ENCODE measurements around the gene PIEZO1.

Gene PIEZO1

GRCh38 chr16:88769617-88770460 lies 15.2 kb downstream of the PIEZO1 start:
- no peak for DNase-seq (ENCODE audit: low read depth in 2 of 2)

- no peak for DNase-seq (ENCODE audit: low read depth in 2 of 2)
Observed at GRCh38 chr16:88768071-88768783, 16.8 kb downstream of the PIEZO1 start.

- DNase-seq (ENCODE audit: low read depth in 2 of 2) = no peak
Observed at GRCh38 chr16:88767546-88768070, 17.4 kb downstream of the PIEZO1 start.

GRCh38 chr16:88766975-88767374 lies 18.0 kb downstream of the PIEZO1 start:
- no peak for DNase-seq (ENCODE audit: low read depth in 2 of 2)

DNA sequence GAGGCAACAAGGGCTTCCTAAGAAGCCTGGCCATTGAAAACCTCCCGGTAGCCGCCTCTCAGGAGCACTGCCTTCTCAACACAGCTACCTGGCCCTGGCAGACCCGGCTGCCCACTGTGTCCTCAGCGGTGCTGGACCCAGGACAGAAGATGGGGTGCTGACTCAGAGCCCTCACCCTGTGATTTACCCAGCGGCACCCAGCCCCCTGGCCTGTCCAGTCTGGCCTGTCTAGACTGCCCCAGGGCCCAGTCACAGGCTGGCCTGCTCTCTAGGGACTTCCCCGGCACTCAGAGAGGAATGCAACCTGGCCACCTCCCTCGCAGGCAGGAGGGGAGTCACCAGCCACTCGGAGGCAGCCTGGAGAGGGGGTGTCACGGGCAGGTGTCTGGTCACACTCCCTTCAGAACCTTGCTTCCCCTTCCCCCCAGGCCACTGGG lies 20.1 kb downstream of the PIEZO1 start:
- DNase-seq (ENCODE audit: low read depth in 2 of 2) = no peak

DNA sequence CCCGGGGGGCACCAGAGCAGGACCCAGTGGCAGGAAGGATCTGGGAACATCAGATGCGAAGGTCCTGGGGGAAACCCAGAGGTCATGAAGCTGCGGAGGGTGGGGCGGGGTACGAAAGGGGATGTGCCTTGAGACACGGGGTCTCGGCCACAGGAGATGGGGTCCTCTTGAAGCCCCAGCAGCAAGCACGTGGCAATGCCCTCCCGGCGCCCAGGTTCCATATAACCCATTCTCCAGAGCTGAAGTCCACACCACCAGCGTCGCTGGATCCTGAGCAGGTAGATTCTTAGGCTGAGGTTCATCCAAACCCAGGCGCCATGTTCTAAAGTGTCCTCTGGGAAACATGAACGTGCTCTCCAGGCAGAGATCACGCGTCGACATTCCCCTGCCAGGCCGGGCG lies 20.9 kb downstream of the PIEZO1 start:
- no peak for DNase-seq (ENCODE audit: low read depth in 2 of 2)

DNA sequence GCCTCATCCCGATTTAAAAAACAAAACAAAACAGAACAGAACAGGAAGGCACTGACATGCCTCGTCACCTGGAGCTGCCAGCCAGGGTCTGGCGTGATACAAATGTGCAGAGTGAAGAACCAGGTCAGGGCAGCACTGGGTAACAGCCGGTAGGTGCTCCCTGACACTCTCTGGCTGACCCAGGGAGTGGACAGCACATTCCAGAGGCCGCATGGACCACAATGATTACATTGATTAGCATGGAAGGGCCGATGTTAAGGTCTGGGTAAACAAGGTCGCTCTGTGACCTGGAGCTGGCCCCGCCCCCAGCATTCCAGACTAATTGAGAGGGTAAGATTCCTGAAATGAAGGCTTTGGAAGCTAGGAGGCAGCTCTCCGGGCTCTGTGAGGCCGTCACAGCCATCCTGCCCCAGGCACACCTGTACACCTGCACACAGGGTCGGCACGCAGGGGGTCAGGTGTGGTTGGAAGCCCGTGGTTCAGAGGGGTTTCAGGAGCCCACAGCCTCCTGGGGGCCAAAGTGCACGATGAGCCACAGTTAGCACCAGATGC lies 21.4 kb downstream of the PIEZO1 start:
- no peak for DNase-seq (ENCODE audit: low read depth in 2 of 2)

GRCh38 chr16:88762941-88763340 lies 22.1 kb downstream of the PIEZO1 start:
- no peak for DNase-seq (ENCODE audit: low read depth in 2 of 2)

GRCh38 chr16:88762258-88762870 lies 22.7 kb downstream of the PIEZO1 start:
- no peak for DNase-seq (ENCODE audit: low read depth in 2 of 2)

- DNase-seq (ENCODE audit: low read depth in 2 of 2) = no peak
Observed at GRCh38 chr16:88761830-88762229, 23.2 kb downstream of the PIEZO1 start.

DNA sequence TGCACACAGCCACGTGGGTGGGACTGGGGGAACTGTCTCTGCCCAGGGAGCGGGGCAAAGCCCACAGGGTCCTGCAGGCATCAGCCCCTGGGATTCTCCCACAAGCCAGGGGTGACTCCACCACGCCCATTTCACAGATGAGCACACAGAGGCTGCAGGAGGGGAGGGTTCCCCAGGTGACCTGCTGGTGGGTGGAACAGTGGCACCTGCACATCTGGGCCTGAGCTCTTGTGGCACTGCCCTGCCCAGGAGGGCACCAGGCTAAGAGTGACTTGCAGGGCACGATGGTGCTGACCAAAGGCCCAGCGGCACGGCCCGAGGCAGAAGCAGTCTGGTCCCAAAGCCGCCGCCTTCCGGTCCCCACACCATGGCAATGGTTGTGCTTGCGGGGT lies 23.9 kb downstream of the PIEZO1 start:
- no peak for DNase-seq (ENCODE audit: low read depth in 2 of 2)

GRCh38 chr16:88760424-88761142 lies 24.4 kb downstream of the PIEZO1 start:
- no peak for DNase-seq (ENCODE audit: low read depth in 2 of 2)

GRCh38 chr16:88759976-88760350 lies 25.1 kb downstream of the PIEZO1 start:
- no peak for DNase-seq (ENCODE audit: low read depth in 2 of 2)

GRCh38 chr16:88759245-88759975 lies 25.6 kb downstream of the PIEZO1 start:
- DNase-seq (ENCODE audit: low read depth in 2 of 2) = no peak

DNA sequence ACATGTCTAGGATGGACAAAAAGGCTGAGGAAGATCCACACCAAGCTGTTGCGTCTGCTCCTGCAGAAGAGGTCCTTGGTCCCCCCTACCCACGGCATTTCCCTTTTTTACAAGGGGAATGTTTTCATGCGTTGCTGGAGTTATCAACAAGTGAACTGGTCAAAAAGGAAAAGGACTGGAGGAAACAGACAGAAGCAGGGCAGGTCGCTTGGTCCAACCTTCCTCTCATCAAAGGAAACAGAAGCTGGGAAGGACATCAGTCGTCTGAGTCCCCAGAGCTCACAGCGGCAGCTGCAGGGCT lies 26.1 kb downstream of the PIEZO1 start:
- no peak for DNase-seq (ENCODE audit: low read depth in 2 of 2)

DNA sequence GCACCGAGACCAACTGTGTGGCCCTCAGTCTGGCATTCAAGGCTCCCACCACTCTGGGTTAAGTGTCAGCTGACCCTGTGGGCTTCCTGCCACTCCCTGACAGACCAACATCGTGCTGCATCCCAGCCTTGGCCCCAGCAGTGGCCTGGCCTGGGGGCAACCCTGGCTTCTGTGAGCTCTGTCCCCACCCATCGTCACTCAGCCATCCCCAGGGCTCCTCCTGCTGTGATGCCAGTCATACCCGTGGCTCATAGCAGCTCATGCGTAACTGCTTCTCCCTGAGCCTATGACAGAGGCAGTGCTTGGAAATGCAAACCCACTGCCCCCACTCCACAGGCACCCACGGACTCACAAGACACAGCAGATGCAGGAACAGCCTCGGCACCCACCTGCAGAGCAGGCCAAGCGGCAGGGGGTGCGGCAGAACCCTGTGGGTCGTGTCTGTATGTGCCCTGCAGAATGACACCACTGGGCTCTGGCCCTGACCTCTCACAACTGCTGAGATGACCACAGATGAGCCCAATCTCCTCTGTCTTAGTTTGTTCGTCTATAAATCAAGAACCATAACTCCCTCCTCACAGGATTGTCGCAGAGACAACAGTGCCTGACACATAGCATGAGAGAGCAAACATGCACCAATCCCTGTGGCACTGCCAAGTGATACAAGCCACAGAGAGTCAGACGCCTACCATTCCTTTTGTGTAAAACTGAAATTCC lies 26.6 kb downstream of the PIEZO1 start:
- DNase-seq (ENCODE audit: low read depth in 2 of 2) = no peak

GRCh38 chr16:88755745-88756443 lies 29.1 kb downstream of the PIEZO1 start:
- DNase-seq (ENCODE audit: low read depth in 2 of 2) = no peak

DNA sequence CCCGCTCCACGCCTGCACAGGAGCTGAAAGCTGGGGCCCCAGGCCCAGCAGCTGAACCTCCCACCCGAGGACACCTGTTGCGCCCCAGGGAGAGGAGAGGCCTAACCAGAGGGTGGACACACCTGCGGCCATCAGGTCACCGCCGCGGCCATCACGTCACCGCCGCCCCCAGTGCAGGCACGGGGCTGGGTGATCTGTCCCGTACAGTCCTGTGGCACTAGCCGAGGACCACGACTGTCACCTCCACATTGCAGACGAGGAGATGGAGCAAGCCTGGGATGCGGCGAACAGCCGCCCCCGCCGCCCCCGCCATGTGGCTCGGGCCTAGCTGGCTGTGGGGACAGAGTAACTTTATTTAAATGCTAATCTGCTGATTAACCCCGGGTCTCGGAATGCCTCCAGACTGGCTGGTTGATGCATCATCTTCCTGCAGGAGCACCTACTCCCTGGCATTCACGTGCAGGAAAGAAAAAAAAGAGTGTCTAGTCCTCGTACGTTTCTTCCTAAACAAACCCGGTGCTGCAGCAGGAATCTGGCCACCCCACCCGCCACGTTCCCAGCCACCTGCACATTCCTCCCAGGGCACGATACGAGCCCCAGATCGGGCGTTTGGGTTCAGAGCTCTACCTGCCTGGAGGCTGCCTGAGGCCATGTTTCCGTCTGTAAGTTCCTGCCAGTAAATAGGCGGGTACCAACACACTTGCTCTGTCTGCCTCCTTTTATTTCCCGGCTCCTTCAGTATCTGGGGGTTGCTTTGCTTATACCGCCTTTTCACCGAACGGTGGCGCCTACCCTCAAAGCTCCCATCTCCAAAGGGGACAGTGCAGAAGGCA lies 29.9 kb downstream of the PIEZO1 start:
- no peak for DNase-seq (ENCODE audit: low read depth in 2 of 2)
